CD8-positive, alpha-beta memory T cell (primary cell): ENCODE data around the gene SNAP91. TPM values are rescaled to one million over a fixed set of nuclear protein-coding genes. Genes with fewer than 3 reads are reported as not detected.
A peak's percentile ranks its signal among the peaks of the same experiment; 100 is the strongest.

Experiments used
- CTCF ChIA-PET: fragments of 350-600 bp; sonication (Branson Sonifier 250); formaldehyde crosslinking; loops from one replicate; lab custom pipeline; 2021; ENCODE audit warnings: antibody characterized with exemption; lab: Charles Lee
- POLR2A ChIA-PET: fragments of 350-600 bp; sonication (Branson Sonifier 250); formaldehyde crosslinking; loops from one replicate; lab custom pipeline; 2021; ENCODE audit warnings: antibody characterized with exemption; lab: Charles Lee
- DNase-seq, 5 donors: peaks; one replicate each; pipeline versions ENCODE4 v3.0.0 to v3.0.0-alpha.2; 2020 to 2022; ENCODE audit warnings: mixed read lengths in 1 of 5
- H3K27ac ChIP-seq: one replicate; pipeline ENCODE4 v1.7.0; 2013; ENCODE audit warnings: low read depth, mild to moderate bottlenecking, low read length, moderate library complexity
- H3K27me3 ChIP-seq: 2 replicates; pipeline ENCODE4 v1.7.0; 2013; ENCODE audit warnings: low read length, mild to moderate bottlenecking; ENCODE audit not compliant: insufficient read depth, poor library complexity, severe bottlenecking
- H3K36me3 ChIP-seq: 2 replicates; pipeline ENCODE4 v1.7.0; 2013; ENCODE audit warnings: mild to moderate bottlenecking, low read length, moderate library complexity; ENCODE audit not compliant: insufficient read depth
- H3K4me1 ChIP-seq: 2 replicates; pipeline ENCODE4 v1.7.0; 2013; ENCODE audit warnings: mild to moderate bottlenecking, low read length, moderate library complexity; ENCODE audit not compliant: insufficient read depth
- H3K4me3 ChIP-seq: 2 replicates; pipeline ENCODE4 v1.7.0; 2013; ENCODE audit warnings: mild to moderate bottlenecking, low read length
- H3K9me3 ChIP-seq: 2 replicates; pipeline ENCODE4 v1.7.0; 2013; ENCODE audit warnings: mild to moderate bottlenecking, low read length
- H3K27ac Mint-ChIP-seq, 8 donors: one replicate each; pipeline ENCODE4 v1.8.0; 2020 to 2021; ENCODE audit warnings: mixed read lengths in 8 of 8, mild to moderate bottlenecking in 6 of 8, inconsistent platforms in 3 of 8, moderate library complexity in 3 of 8
- H3K27me3 Mint-ChIP-seq, 2 donors: one replicate each; pipeline ENCODE4 v1.8.0; 2020 to 2021; ENCODE audit warnings: mixed read lengths in 2 of 2, mild to moderate bottlenecking in 1 of 2, moderate library complexity in 1 of 2
- H3K36me3 Mint-ChIP-seq, 3 donors: one replicate each; pipeline ENCODE4 v1.8.0; 2020 to 2021; ENCODE audit warnings: mixed read lengths in 3 of 3, inconsistent platforms in 1 of 3, mild to moderate bottlenecking in 1 of 3
- H3K4me1 Mint-ChIP-seq, 3 donors: one replicate each; pipeline ENCODE4 v1.8.0; 2020 to 2021; ENCODE audit warnings: mixed read lengths in 3 of 3, inconsistent platforms in 1 of 3, mild to moderate bottlenecking in 1 of 3
- H3K4me3 Mint-ChIP-seq, 7 donors: one replicate each; pipeline ENCODE4 v1.8.0; 2020 to 2021; ENCODE audit warnings: mixed read lengths in 7 of 7, mild to moderate bottlenecking in 6 of 7, moderate library complexity in 4 of 7, inconsistent platforms in 2 of 7
- H3K9me3 Mint-ChIP-seq, 5 donors: one replicate each; pipeline ENCODE4 v1.8.0; 2020 to 2022; ENCODE audit warnings: mixed read lengths in 5 of 5, mild to moderate bottlenecking in 3 of 5, moderate library complexity in 2 of 5, inconsistent platforms in 1 of 5
- polyA plus RNA-seq: library from polyadenylated mRNA; unstranded; fragments of 300-500 nt; fragmentation: Illumina TruSeq; gene quantifications from one replicate; pipeline ENCODE4 v1.2.3, GENCODE V29; 2021
- total RNA-seq, 2 experiments: library from RNA; stranded (reverse); gene quantifications; one replicate each; pipeline ENCODE4 v1.2.3, GENCODE V29; 2021

SNAP91 gene
- total and polyA plus RNA-seq, 3 experiments from 2014 or later = not detected

- Histone ChIP-seq H3K36me3 (no peaks in the 10 kb centered on the region), H3K4me3 (no peak overlapping the region), H3K27ac (no peak overlapping the region), H3K9me3 (no peaks in the 10 kb centered on the region), H3K27me3 (no peaks in the 10 kb centered on the region), H3K4me1 (no peaks in the 10 kb centered on the region)
- H3K4me3 Mint-ChIP-seq = no peak overlapping the region
- H3K36me3 Mint-ChIP-seq = no peaks in the 10 kb centered on the region
- H3K4me1 Mint-ChIP-seq = peaks cover 0 to 3% (median 2%) of the 10 kb centered on the region in 3 donors
- DNase-seq = no peak
- POLR2A ChIA-PET = no interaction called here
- CTCF ChIA-PET = no interaction called here
- H3K27ac Mint-ChIP-seq = no peak overlapping the region
- peaks cover 0 to 4% of the 10 kb centered on the region in 2 donors for H3K27me3 Mint-ChIP-seq
- H3K9me3 Mint-ChIP-seq = peaks cover 0 to 3% (median 0%) of the 10 kb centered on the region in 5 donors
These were observed 111.4 kb downstream of the SNAP91 start for GRCh38 chr6:83597511-83597910.

DNA sequence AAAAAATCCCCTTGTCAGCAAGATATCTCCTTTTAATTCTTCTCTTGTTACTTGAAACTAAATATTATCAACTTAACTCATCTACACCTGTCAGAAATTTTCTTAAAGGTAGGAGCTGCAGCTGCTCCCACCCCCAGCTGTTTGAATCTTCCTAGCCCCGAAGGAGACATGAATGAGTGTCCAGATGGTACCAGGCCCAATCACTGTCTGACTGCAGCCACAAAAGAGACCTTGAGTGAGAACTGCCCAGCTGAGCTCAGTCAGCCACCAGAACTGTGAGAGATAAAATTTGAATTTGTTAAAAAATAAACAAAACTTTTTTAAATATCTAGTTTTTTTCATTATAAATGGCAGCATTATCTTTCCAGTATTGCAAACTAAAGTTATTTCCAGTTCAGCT lies 111.8 kb downstream of the SNAP91 start:
- CTCF ChIA-PET = no interaction called here
- POLR2A ChIA-PET = no interaction called here
- Mint-ChIP-seq H3K27ac (no peak overlapping the region), H3K9me3 (peaks cover 0 to 3% (median 0%) of the 10 kb centered on the region in 5 donors), H3K27me3 (peaks cover 0 to 4% of the 10 kb centered on the region in 2 donors), H3K36me3 (no peaks in the 10 kb centered on the region), H3K4me1 (peaks cover 0 to 3% (median 2%) of the 10 kb centered on the region in 3 donors), H3K4me3 (no peak overlapping the region)
- no peak for DNase-seq
- Histone ChIP-seq H3K36me3 (no peaks in the 10 kb centered on the region), H3K9me3 (no peaks in the 10 kb centered on the region), H3K27me3 (no peaks in the 10 kb centered on the region), H3K4me3 (no peak overlapping the region), H3K4me1 (no peaks in the 10 kb centered on the region), H3K27ac (no peak overlapping the region)

GRCh38 chr6:83594941-83595340 lies 114.0 kb downstream of the SNAP91 start:
- Mint-ChIP-seq H3K4me3 (no peak overlapping the region), H3K27ac (no peak overlapping the region), H3K9me3 (no peaks in the 10 kb centered on the region), H3K4me1 (peaks cover 0 to 3% (median 2%) of the 10 kb centered on the region in 3 donors), H3K36me3 (no peaks in the 10 kb centered on the region), H3K27me3 (no peaks in the 10 kb centered on the region)
- Histone ChIP-seq H3K4me3 (no peak overlapping the region), H3K4me1 (no peaks in the 10 kb centered on the region), H3K27me3 (no peaks in the 10 kb centered on the region), H3K36me3 (no peaks in the 10 kb centered on the region), H3K27ac (no peak overlapping the region), H3K9me3 (no peaks in the 10 kb centered on the region)
- DNase-seq = no peak
- ChIA-PET CTCF (no interaction called here), POLR2A (no interaction called here)

GRCh38 chr6:83593395-83593785 lies 115.5 kb downstream of the SNAP91 start:
- Histone ChIP-seq H3K36me3 (no peaks in the 10 kb centered on the region), H3K4me3 (no peak overlapping the region), H3K4me1 (no peaks in the 10 kb centered on the region), H3K27ac (no peak overlapping the region), H3K27me3 (no peaks in the 10 kb centered on the region), H3K9me3 (no peaks in the 10 kb centered on the region)
- H3K9me3 Mint-ChIP-seq = no peaks in the 10 kb centered on the region
- DNase-seq = no peak
- H3K36me3 Mint-ChIP-seq = no peaks in the 10 kb centered on the region
- no peak overlapping the region for H3K27ac Mint-ChIP-seq
- POLR2A ChIA-PET = no interaction called here
- H3K27me3 Mint-ChIP-seq = no peaks in the 10 kb centered on the region
- CTCF ChIA-PET = no interaction called here
- no peak overlapping the region for H3K4me3 Mint-ChIP-seq
- H3K4me1 Mint-ChIP-seq = peaks cover 0 to 3% (median 2%) of the 10 kb centered on the region in 3 donors

GRCh38 chr6:83592770-83593394 lies 116.0 kb downstream of the SNAP91 start:
- Histone ChIP-seq H3K4me1 (no peaks in the 10 kb centered on the region), H3K9me3 (no peaks in the 10 kb centered on the region), H3K27ac (no peak overlapping the region), H3K4me3 (no peak overlapping the region), H3K27me3 (no peaks in the 10 kb centered on the region), H3K36me3 (no peaks in the 10 kb centered on the region)
- Mint-ChIP-seq H3K36me3 (no peaks in the 10 kb centered on the region), H3K4me3 (peak overlapping the region in 2 of 7 donors; percentile 0 to 5), H3K27ac (no peak overlapping the region), H3K27me3 (no peaks in the 10 kb centered on the region), H3K9me3 (no peaks in the 10 kb centered on the region), H3K4me1 (peaks cover 0 to 3% (median 2%) of the 10 kb centered on the region in 3 donors)
- CTCF ChIA-PET = no interaction called here
- no peak for DNase-seq
- POLR2A ChIA-PET = no interaction called here

DNA sequence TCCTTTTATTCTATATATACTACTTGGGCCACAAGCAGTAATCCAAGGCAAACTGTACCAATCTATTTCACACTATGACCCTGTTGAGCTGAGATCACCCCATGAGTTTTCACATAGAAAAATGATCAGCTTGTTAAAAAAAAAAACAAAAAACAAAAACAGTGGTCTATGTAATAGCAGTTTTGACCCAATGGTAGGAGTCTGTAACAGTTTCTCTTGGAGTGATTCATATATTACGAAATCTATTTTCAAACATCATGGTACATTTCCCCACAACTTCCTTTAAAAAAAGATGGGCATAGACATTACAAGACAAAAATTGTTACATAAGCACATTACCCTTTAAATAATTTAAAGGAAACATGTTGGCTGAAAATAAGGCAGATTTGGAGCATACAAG lies 118.5 kb downstream of the SNAP91 start:
- Mint-ChIP-seq H3K27ac (no peak overlapping the region), H3K4me1 (peaks cover 0 to 3% (median 2%) of the 10 kb centered on the region in 3 donors), H3K27me3 (no peaks in the 10 kb centered on the region), H3K9me3 (no peaks in the 10 kb centered on the region), H3K4me3 (no peak overlapping the region), H3K36me3 (no peaks in the 10 kb centered on the region)
- Histone ChIP-seq H3K27ac (no peak overlapping the region), H3K27me3 (no peaks in the 10 kb centered on the region), H3K4me3 (no peak overlapping the region), H3K36me3 (no peaks in the 10 kb centered on the region), H3K9me3 (no peaks in the 10 kb centered on the region), H3K4me1 (no peaks in the 10 kb centered on the region)
- ChIA-PET POLR2A (no interaction called here), CTCF (no interaction called here)
- no peak for DNase-seq

GRCh38 chr6:83589076-83589475 lies 119.8 kb downstream of the SNAP91 start:
- no peak overlapping the region for H3K27ac Mint-ChIP-seq
- H3K4me1 Mint-ChIP-seq = peaks cover 0 to 3% (median 2%) of the 10 kb centered on the region in 3 donors
- POLR2A ChIA-PET = no interaction called here
- H3K36me3 Mint-ChIP-seq = no peaks in the 10 kb centered on the region
- H3K27me3 Mint-ChIP-seq = no peaks in the 10 kb centered on the region
- CTCF ChIA-PET = no interaction called here
- Histone ChIP-seq H3K36me3 (no peaks in the 10 kb centered on the region), H3K27ac (no peak overlapping the region), H3K4me1 (no peaks in the 10 kb centered on the region), H3K4me3 (no peak overlapping the region), H3K27me3 (no peaks in the 10 kb centered on the region), H3K9me3 (no peaks in the 10 kb centered on the region)
- no peak overlapping the region for H3K4me3 Mint-ChIP-seq
- H3K9me3 Mint-ChIP-seq = no peaks in the 10 kb centered on the region
- DNase-seq = no peak

- DNase-seq = no peak
- peaks cover 0 to 4% (median 0%) of the 10 kb centered on the region in 3 donors for H3K4me1 Mint-ChIP-seq
- Histone ChIP-seq H3K27me3 (no peaks in the 10 kb centered on the region), H3K4me1 (no peaks in the 10 kb centered on the region), H3K27ac (no peak overlapping the region), H3K36me3 (no peaks in the 10 kb centered on the region), H3K9me3 (no peaks in the 10 kb centered on the region), H3K4me3 (no peak overlapping the region)
- CTCF ChIA-PET = no interaction called here
- H3K4me3 Mint-ChIP-seq = no peak overlapping the region
- POLR2A ChIA-PET = no interaction called here
- no peaks in the 10 kb centered on the region for H3K36me3 Mint-ChIP-seq
- H3K27ac Mint-ChIP-seq = no peak overlapping the region
- H3K9me3 Mint-ChIP-seq = peaks cover 0 to 2% (median 0%) of the 10 kb centered on the region in 5 donors
- peaks cover 0 to 2% of the 10 kb centered on the region in 2 donors for H3K27me3 Mint-ChIP-seq
These were observed 130.8 kb downstream of the SNAP91 start for GRCh38 chr6:83578057-83578456.
